Tibial artery (tissue), 4 donors: ENCODE data around the gene AP1G1.

Experiments
- DNase-seq, 2 donors: peaks; one replicate each; pipeline ENCODE4 v3.0.0-alpha.2; 2019
- H3K27ac ChIP-seq, 2 donors: fragments of 200-600 bp; sonication (generic) in 1 of 2; 1 replicate in 1 of 2; 2 replicates in 1 of 2; pipeline ENCODE4 v1.5.1; 2018 to 2019; ENCODE audit warnings: mild to moderate bottlenecking in 1 of 2
- H3K27me3 ChIP-seq, 2 donors: fragments of 200-600 bp; sonication (generic) in 1 of 2; one replicate each; pipeline versions ENCODE4 v1.5.1 to v1.6.0; 2016 to 2019
- H3K36me3 ChIP-seq, 3 donors: fragments of 200-600 bp; sonication (generic) in 2 of 3; one replicate each; pipeline ENCODE4 v1.5.1; 2016 to 2019; ENCODE audit warnings: mild to moderate bottlenecking in 2 of 3
- H3K4me1 ChIP-seq, 4 donors: fragments of 200-600 bp; sonication (generic) in 2 of 4; 1 replicate in 3 of 4; 2 replicates in 1 of 4; pipeline ENCODE4 v1.5.1; 2016 to 2019
- H3K4me3 ChIP-seq, 2 donors: fragments of 200-600 bp; sonication (generic) in 1 of 2; 1 replicate in 1 of 2; 2 replicates in 1 of 2; pipeline ENCODE4 v1.5.1; 2018 to 2019; ENCODE audit warnings: mild to moderate bottlenecking in 2 of 2
- H3K9me3 ChIP-seq, 3 donors: fragments of 200-600 bp; sonication (generic) in 1 of 3; one replicate each; pipeline ENCODE4 v1.5.1; 2016 to 2019
- CTCF ChIP-seq, 2 experiments: fragments of 200-600 bp in 1 of 2; fragments of 450-650 bp in 1 of 2; IDR thresholded peaks; one replicate each; pipeline ENCODE4 v1.5.1; 2017 to 2019; ENCODE audit warnings: antibody characterized with exemption in 2 of 2, mild to moderate bottlenecking in 1 of 2, moderate library complexity in 1 of 2
- intact Hi-C: fragments of 100-400 bp; cut with DNase I; formaldehyde crosslinking; loops from one replicate; pipeline ENCODE4 v1.15.0; 2023; ENCODE audit warnings: low total_unique reads

Gene AP1G1

GRCh38 chr16:71734511-71734910 lies 74.1 kb downstream of the AP1G1 start:
- Histone ChIP-seq H3K36me3 (peaks cover 56 to 81% (median 64%) of the 10 kb centered on the region in 3 donors), H3K4me1 (no peaks in the 10 kb centered on the region), H3K4me3 (no peak overlapping the region), H3K9me3 (no peaks in the 10 kb centered on the region), H3K27ac (no peak overlapping the region), H3K27me3 (no peaks in the 10 kb centered on the region)
- intact Hi-C loops, result no loop called here
- DNase-seq, result no peak
- no peak for TF ChIP-seq CTCF (IDR thresholded peaks at IDR 0.05)

GRCh38 chr16:71732587-71732986 lies 76.0 kb downstream of the AP1G1 start:
- no peaks in the 10 kb centered on the region for H3K9me3 ChIP-seq
- no peaks in the 10 kb centered on the region for H3K27me3 ChIP-seq
- peaks cover 0 to 3% (median 0%) of the 10 kb centered on the region in 4 donors for H3K4me1 ChIP-seq
- no peak for TF ChIP-seq CTCF (IDR thresholded peaks at IDR 0.05)
- H3K36me3 ChIP-seq, result peaks cover 37 to 63% (median 48%) of the 10 kb centered on the region in 3 donors
- H3K27ac ChIP-seq, result no peak overlapping the region
- intact Hi-C loops, result no loop called here
- no peak for DNase-seq
- no peak overlapping the region for H3K4me3 ChIP-seq

GRCh38 chr16:71727551-71728324 lies 80.9 kb downstream of the AP1G1 start:
- peak overlapping the region; percentile 49 to 59 for H3K27ac ChIP-seq

GRCh38 chr16:71726476-71727315 lies 81.9 kb downstream of the AP1G1 start:
- intact Hi-C loops, result loop anchor here (5.0 to 10.0 kb wide), 2 partner anchors 88 to 156 kb away; partner anchors contain the start of gene ZNF821
- Histone ChIP-seq H3K36me3 (peaks cover 0 to 17% (median 6%) of the 10 kb centered on the region in 3 donors), H3K4me3 (no peak overlapping the region), H3K9me3 (no peaks in the 10 kb centered on the region), H3K27me3 (no peaks in the 10 kb centered on the region), H3K27ac (peak overlapping the region; percentile 49 to 59), H3K4me1 (peaks cover 0 to 35% (median 16%) of the 10 kb centered on the region in 4 donors)
- no peak for TF ChIP-seq CTCF (IDR thresholded peaks at IDR 0.05)
- no peak for DNase-seq

More at GRCh38 chr16:71727551-71728324, 80.9 kb downstream of the AP1G1 start:
- TF ChIP-seq CTCF (IDR thresholded peaks at IDR 0.05), result no peak
- H3K4me1 ChIP-seq, result peaks cover 0 to 27% (median 10%) of the 10 kb centered on the region in 4 donors
- H3K4me3 ChIP-seq, result no peak overlapping the region
- H3K27me3 ChIP-seq, result no peaks in the 10 kb centered on the region
- no peak for DNase-seq
- intact Hi-C loops, result loop anchor here (5.0 to 10.0 kb wide), 2 partner anchors 87 to 155 kb away; partner anchors contain the start of gene ZNF821
- H3K9me3 ChIP-seq, result no peaks in the 10 kb centered on the region
- H3K36me3 ChIP-seq, result peaks cover 7 to 28% (median 15%) of the 10 kb centered on the region in 3 donors

GRCh38 chr16:71724320-71724751 lies 84.3 kb downstream of the AP1G1 start, which contains the start of gene PHLPP2:
PHLPP2 (minus strand) TSS chr16:71724701; CDS start chr16:71714795, 9,906 bp downstream.
- H3K27ac ChIP-seq, result peak within 1 kb of the TSS; percentile 85 to 94
- H3K9me3 ChIP-seq, result no peaks in the 10 kb centered on the region
- peak within 1 kb of the TSS; percentile 72 to 95 for H3K4me3 ChIP-seq
- intact Hi-C loops, result loop anchor here (10.0 kb wide), 1 partner anchor 90 kb away; no protein-coding TSS in a partner anchor
- H3K36me3 ChIP-seq, result no peaks in the 10 kb centered on the region
- no peaks in the 10 kb centered on the region for H3K27me3 ChIP-seq
- no peak for TF ChIP-seq CTCF (IDR thresholded peaks at IDR 0.05)
- H3K4me1 ChIP-seq, result peaks cover 0 to 35% (median 16%) of the 10 kb centered on the region in 4 donors
- no peak for DNase-seq
